Activated naive CD4-positive, alpha-beta T cell treated with anti-CD3 and anti-CD28 coated beads for 36 hours (primary cell): ENCODE measurements around the gene ITGA2. TPM values are rescaled to one million over a fixed set of nuclear protein-coding genes. Genes with fewer than 3 reads are reported as not detected.

ENCODE experiments used
- CTCF ChIA-PET: fragments of 350-600 bp; sonication (Branson Sonifier 250); formaldehyde crosslinking; loops from one replicate; lab custom pipeline; 2021; ENCODE audit warnings: antibody characterized with exemption; lab: Charles Lee
- DNase-seq: peaks from one replicate; pipeline ENCODE4 v3.0.0-alpha.2; 2020
- H3K27ac Mint-ChIP-seq: one replicate; pipeline ENCODE4 v1.8.0; 2021; ENCODE audit warnings: mild to moderate bottlenecking, mixed read lengths
- H3K27me3 Mint-ChIP-seq: one replicate; pipeline ENCODE4 v1.8.0; 2021; ENCODE audit warnings: low read depth, mixed read lengths
- H3K36me3 Mint-ChIP-seq: one replicate; pipeline ENCODE4 v1.8.0; 2021; ENCODE audit warnings: low read depth, mixed read lengths
- H3K4me1 Mint-ChIP-seq: one replicate; pipeline ENCODE4 v1.8.0; 2021; ENCODE audit warnings: low read depth, mixed read lengths
- H3K4me3 Mint-ChIP-seq: one replicate; pipeline ENCODE4 v1.8.0; 2021; ENCODE audit warnings: mild to moderate bottlenecking, moderate library complexity, mixed read lengths
- H3K9me3 Mint-ChIP-seq: one replicate; pipeline ENCODE4 v1.8.0; 2021; ENCODE audit warnings: mixed read lengths
- intact Hi-C: fragments of 100-400 bp; cut with micrococcal nuclease; formaldehyde crosslinking; loops from one replicate; pipeline ENCODE4 v1.15.1; 2023
- total RNA-seq, 2 experiments: library from RNA; stranded (reverse); gene quantifications; one replicate each; pipeline ENCODE4 v1.2.3, GENCODE V29; 2021

Gene ITGA2
- total RNA-seq, 2 experiments from 2014 or later, result 2.0 to 2.1 TPM

- H3K9me3 Mint-ChIP-seq, result peaks cover 3% of the 10 kb centered on the region
- H3K4me1 Mint-ChIP-seq, result peaks cover 67% of the 10 kb centered on the region
- no peak for DNase-seq
- no peaks in the 10 kb centered on the region for H3K27me3 Mint-ChIP-seq
- peak overlapping the region; percentile 59 for H3K27ac Mint-ChIP-seq
- H3K4me3 Mint-ChIP-seq, result no peak overlapping the region
- CTCF ChIA-PET, result interaction anchor here (1.0 kb wide), 1 partner anchor 59 kb away, joined by 3 read pairs; no protein-coding TSS in a partner anchor
- peaks cover 3% of the 10 kb centered on the region for H3K36me3 Mint-ChIP-seq
- intact Hi-C loops, result loop anchor here (5.0 kb wide), 2 partner anchors 220 to 235 kb away; partner anchors contain the start of genes ITGA1 and PELO
Measured at GRCh38 chr5:53006911-53007890, 18.0 kb downstream of the ITGA2 start.

GRCh38 chr5:53008751-53009150, 19.6 kb downstream of the ITGA2 start:
- Mint-ChIP-seq H3K4me3 (no peak overlapping the region), H3K27me3 (peaks cover 5% of the 10 kb centered on the region), H3K4me1 (peaks cover 62% of the 10 kb centered on the region), H3K36me3 (no peaks in the 10 kb centered on the region), H3K27ac (peak overlapping the region; percentile 76), H3K9me3 (no peaks in the 10 kb centered on the region)
- CTCF ChIA-PET, result interaction anchor here (0.6 to 1.7 kb wide), 4 partner anchors 27 to 84 kb away, joined by 5 to 7 read pairs (median 6); no protein-coding TSS in a partner anchor
- intact Hi-C loops, result loop anchor here (1.0 to 5.0 kb wide), 11 partner anchors 16 to 295 kb away; partner anchors contain the start of genes ITGA1, MOCS2 and PELO
- DNase-seq, result peak; percentile 79

- peaks cover 5% of the 10 kb centered on the region for H3K9me3 Mint-ChIP-seq
- intact Hi-C loops, result loop anchor here (1.0 to 5.0 kb wide), 3 partner anchors 79 to 238 kb away; partner anchors contain the start of genes ITGA1 and PELO
- H3K27ac Mint-ChIP-seq, result peak overlapping the region; percentile 23
- H3K27me3 Mint-ChIP-seq, result peaks cover 5% of the 10 kb centered on the region
- H3K4me1 Mint-ChIP-seq, result peaks cover 56% of the 10 kb centered on the region
- H3K4me3 Mint-ChIP-seq, result no peak overlapping the region
- CTCF ChIA-PET, result interaction anchor here (0.6 to 2.4 kb wide), 6 partner anchors 19 to 90 kb away, joined by 3 to 7 read pairs (median 6); partner anchors contain the start of gene ITGA2
- DNase-seq, result no peak
- H3K36me3 Mint-ChIP-seq, result no peaks in the 10 kb centered on the region
Measured at GRCh38 chr5:53009816-53010215, 20.7 kb downstream of the ITGA2 start.

DNA sequence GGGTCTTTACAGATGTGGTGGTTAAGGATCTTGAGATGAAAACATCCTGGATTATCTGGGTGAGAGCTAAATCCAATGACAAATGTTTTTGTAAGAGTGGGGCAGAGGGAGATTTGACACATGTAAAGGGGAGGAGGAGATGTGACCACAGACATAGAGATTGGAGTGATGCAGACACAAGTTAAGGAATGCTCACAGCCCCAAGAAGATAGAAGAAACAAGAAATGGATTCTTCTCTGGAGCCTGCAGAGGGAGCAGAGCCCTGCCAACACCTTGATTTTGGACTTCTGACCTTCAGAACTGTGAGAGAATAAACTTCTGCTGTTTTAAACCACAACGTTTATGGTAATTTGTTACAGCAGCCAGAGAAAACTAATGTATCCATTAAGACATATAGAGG, 21.7 kb downstream of the ITGA2 start:
- H3K4me3 Mint-ChIP-seq, result no peak overlapping the region
- DNase-seq, result no peak
- H3K4me1 Mint-ChIP-seq, result peaks cover 53% of the 10 kb centered on the region
- CTCF ChIA-PET, result interaction anchor here (1.6 to 2.4 kb wide), 2 partner anchors 18 to 22 kb away, joined by 5 to 6 read pairs; partner anchors contain the start of gene ITGA2
- peaks cover 5% of the 10 kb centered on the region for H3K9me3 Mint-ChIP-seq
- intact Hi-C loops, result no loop called here
- peaks cover 5% of the 10 kb centered on the region for H3K27me3 Mint-ChIP-seq
- no peaks in the 10 kb centered on the region for H3K36me3 Mint-ChIP-seq
- no peak overlapping the region for H3K27ac Mint-ChIP-seq

GRCh38 chr5:53011233-53011632, 22.1 kb downstream of the ITGA2 start:
- H3K36me3 Mint-ChIP-seq, result no peaks in the 10 kb centered on the region
- no peak for DNase-seq
- H3K4me3 Mint-ChIP-seq, result no peak overlapping the region
- peaks cover 50% of the 10 kb centered on the region for H3K4me1 Mint-ChIP-seq
- H3K9me3 Mint-ChIP-seq, result peaks cover 5% of the 10 kb centered on the region
- no peak overlapping the region for H3K27ac Mint-ChIP-seq
- CTCF ChIA-PET, result interaction anchor here (1.6 to 2.4 kb wide), 2 partner anchors 18 to 22 kb away, joined by 5 to 6 read pairs; partner anchors contain the start of gene ITGA2
- intact Hi-C loops, result no loop called here
- peaks cover 5% of the 10 kb centered on the region for H3K27me3 Mint-ChIP-seq

DNA sequence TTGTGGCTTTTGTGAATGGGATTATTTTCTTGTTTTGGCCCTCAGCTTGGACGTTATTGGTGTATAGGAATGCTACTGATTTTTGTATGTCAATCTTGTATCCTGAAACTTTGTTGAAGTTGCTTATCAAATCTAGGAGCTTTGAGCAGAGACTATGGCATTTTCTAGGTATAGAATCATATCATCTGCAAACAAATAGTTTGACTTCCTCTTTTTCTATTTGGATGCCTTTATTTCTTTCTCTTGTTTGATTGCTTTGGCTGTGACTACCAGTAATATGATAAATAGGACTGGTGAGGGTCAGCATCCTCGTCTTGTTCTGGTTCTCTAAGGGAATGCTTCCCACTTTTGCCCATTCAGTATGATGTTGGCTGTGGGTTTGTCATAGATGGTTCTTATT, 24.7 kb downstream of the ITGA2 start:
- H3K9me3 Mint-ChIP-seq, result peaks cover 5% of the 10 kb centered on the region
- DNase-seq, result no peak
- CTCF ChIA-PET, result no interaction called here
- no peaks in the 10 kb centered on the region for H3K36me3 Mint-ChIP-seq
- no peak overlapping the region for H3K27ac Mint-ChIP-seq
- intact Hi-C loops, result no loop called here
- H3K4me3 Mint-ChIP-seq, result no peak overlapping the region
- H3K4me1 Mint-ChIP-seq, result peaks cover 25% of the 10 kb centered on the region
- H3K27me3 Mint-ChIP-seq, result peaks cover 5% of the 10 kb centered on the region

DNA sequence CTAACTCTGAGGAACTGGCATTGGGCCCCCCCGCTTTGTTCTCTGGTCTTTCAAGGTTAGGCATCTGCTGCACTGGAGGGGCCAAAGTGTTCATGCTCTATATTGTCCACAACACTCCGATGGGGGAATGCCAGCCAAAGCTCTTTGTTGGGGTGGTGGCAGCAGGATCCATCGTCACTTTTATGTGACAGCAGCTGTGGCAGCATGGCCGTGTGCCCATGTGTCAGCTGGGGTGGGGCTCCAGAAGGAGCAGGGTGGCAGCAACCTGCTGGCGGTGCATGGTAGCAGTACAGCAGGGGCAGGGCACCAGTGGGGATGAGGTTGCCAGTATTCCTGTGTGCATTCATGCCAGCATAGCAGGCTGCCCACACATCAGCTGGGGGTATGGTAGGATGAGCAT, 28.2 kb downstream of the ITGA2 start:
- intact Hi-C loops, result no loop called here
- Mint-ChIP-seq H3K27me3 (peaks cover 5% of the 10 kb centered on the region), H3K36me3 (no peaks in the 10 kb centered on the region), H3K4me3 (no peak overlapping the region), H3K27ac (no peak overlapping the region), H3K9me3 (peaks cover 5% of the 10 kb centered on the region), H3K4me1 (peaks cover 11% of the 10 kb centered on the region)
- CTCF ChIA-PET, result no interaction called here
- no peak for DNase-seq

GRCh38 chr5:53017794-53018391, 28.7 kb downstream of the ITGA2 start:
- peaks cover 5% of the 10 kb centered on the region for H3K9me3 Mint-ChIP-seq
- H3K4me3 Mint-ChIP-seq, result no peak overlapping the region
- no peak for DNase-seq
- H3K27ac Mint-ChIP-seq, result no peak overlapping the region
- peaks cover 11% of the 10 kb centered on the region for H3K4me1 Mint-ChIP-seq
- no peaks in the 10 kb centered on the region for H3K36me3 Mint-ChIP-seq
- CTCF ChIA-PET, result no interaction called here
- H3K27me3 Mint-ChIP-seq, result peaks cover 5% of the 10 kb centered on the region
- intact Hi-C loops, result no loop called here

GRCh38 chr5:53019320-53019719, 30.2 kb downstream of the ITGA2 start:
- H3K36me3 Mint-ChIP-seq, result no peaks in the 10 kb centered on the region
- no peak for DNase-seq
- H3K4me3 Mint-ChIP-seq, result no peak overlapping the region
- H3K9me3 Mint-ChIP-seq, result peaks cover under 1% of the 10 kb centered on the region
- H3K4me1 Mint-ChIP-seq, result peaks cover 11% of the 10 kb centered on the region
- no peaks in the 10 kb centered on the region for H3K27me3 Mint-ChIP-seq
- H3K27ac Mint-ChIP-seq, result no peak overlapping the region
- CTCF ChIA-PET, result no interaction called here
- intact Hi-C loops, result no loop called here

DNA sequence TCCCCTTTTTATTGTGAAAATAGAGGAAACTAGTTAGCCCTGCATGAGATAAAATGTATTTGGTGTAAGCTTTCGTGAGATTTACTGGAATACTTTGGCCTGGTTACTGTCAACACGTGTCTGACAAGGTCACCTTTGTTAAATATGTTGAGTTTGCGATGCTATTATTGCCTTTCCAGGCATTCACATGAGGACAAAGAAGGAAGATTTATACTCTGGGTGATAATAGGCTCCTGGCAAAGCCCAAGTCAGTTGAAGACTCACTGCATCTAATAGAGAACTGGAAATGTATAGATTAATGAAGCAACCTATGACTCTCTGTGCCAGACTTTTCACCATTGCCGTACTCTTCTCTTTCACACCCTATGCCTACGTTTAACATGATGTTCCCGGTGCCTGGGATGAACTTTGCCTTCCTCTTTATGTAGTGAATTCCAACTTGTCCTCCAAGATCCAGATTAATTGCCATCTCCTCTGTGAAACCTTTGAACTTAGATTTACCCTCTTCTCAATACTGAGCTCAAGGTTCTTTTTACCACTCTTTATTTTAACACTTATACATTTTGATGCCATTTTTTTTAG, 33.9 kb downstream of the ITGA2 start:
- Mint-ChIP-seq H3K9me3 (no peaks in the 10 kb centered on the region), H3K36me3 (no peaks in the 10 kb centered on the region), H3K4me1 (peaks cover 4% of the 10 kb centered on the region), H3K27me3 (no peaks in the 10 kb centered on the region), H3K27ac (no peak overlapping the region), H3K4me3 (no peak overlapping the region)
- CTCF ChIA-PET, result interaction anchor here (1.4 to 1.6 kb wide), 2 partner anchors 12 to 75 kb away, joined by 3 to 8 read pairs; no protein-coding TSS in a partner anchor
- intact Hi-C loops, result no loop called here
- no peak for DNase-seq

GRCh38 chr5:53023969-53024368, 34.8 kb downstream of the ITGA2 start:
- peak; percentile 23 for DNase-seq
- CTCF ChIA-PET, result interaction anchor here (0.6 to 1.6 kb wide), 3 partner anchors 11 to 99 kb away, joined by 3 to 8 read pairs (median 7); no protein-coding TSS in a partner anchor

More at GRCh38 chr5:53023969-53024368, 34.8 kb downstream of the ITGA2 start:
- no peaks in the 10 kb centered on the region for H3K27me3 Mint-ChIP-seq
- peaks cover 7% of the 10 kb centered on the region for H3K4me1 Mint-ChIP-seq
- no peaks in the 10 kb centered on the region for H3K36me3 Mint-ChIP-seq
- H3K9me3 Mint-ChIP-seq, result no peaks in the 10 kb centered on the region
- no peak overlapping the region for H3K27ac Mint-ChIP-seq
- H3K4me3 Mint-ChIP-seq, result no peak overlapping the region
- intact Hi-C loops, result loop anchor here (1.0 kb wide), 2 partner anchors 8 to 16 kb away; no protein-coding TSS in a partner anchor
